NCI-H526 treated with DMSO at 0.1 percent for 48 hours (cell line): ENCODE results near the gene FAM43A.

Experiments
- DNase-seq: peaks from one replicate; lab custom pipeline; 2025; lab: John Stamatoyannopoulos, UW

Gene FAM43A

DNA sequence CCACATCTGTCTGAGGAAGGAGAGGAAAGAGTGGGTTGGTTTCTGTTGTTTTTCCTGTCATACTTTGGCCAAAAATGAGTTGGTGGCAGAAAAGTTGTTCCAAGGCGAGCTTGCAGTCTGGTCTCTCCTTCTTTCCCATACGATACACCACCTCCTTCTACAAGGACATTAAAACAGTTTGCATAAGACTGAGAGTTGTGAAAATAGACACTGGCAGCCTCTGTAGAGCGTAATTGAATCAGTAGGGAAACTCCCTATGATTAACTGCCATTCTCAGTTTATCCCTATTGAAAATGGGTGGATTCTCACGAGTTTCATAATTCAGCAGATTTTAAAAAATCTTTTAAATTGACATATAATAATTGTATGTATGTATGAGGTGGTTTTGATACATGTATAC lies 10.0 kb upstream of the FAM43A start:
- DNase-seq = no peak

DNA sequence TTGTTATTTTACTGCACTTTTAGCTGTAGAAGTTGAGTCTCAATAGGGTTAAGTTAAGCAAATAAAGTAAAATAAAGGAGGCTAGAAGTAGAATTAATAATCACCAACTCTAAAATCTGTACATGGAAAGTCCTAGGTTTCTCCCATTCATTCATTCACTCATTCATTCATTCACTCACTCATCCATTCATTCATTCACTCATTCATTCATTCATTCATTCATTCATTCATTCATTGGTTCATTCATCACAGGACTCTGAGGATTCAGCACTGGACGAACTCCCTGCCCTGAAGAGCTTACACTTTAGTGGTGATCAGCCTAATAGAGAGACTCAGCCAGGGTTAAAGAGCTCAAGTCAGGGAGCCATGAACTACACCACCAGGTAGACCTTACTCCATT lies 9.2 kb upstream of the FAM43A start:
- DNase-seq = no peak

DNA sequence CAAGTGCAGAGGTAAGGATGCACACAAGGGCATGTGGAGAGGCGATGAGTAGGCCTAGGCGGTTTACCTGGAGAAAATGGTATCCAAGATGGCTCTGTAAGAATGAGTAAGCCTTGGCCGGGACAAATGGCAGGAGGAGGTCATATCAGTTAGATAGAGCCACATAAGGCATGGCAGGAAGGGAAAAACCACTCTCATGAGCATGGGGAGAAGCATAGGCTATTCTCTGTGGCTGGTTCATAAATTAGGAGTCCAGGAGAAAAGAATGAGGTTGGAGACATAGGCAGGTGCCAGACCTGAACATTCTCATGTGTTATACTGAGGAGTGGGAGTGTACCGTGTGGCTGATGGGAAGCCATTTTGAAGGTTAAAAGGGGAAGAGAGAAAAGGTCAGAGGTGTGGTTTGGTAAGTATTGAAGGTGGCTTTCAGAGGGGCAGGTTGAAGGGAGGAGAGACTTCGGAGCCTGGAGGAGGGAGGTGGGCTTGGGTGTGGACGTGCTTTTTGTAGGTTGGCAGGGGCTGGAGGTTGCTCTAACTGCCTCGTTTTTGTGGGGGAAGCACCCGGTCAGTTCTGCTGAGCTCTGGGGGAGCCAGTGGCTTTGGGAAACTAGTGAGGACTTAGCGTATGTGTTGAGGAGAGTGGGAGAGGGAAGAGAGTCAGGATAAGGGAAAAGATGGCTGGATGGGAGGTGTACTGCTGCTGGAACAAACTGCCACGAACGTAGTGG lies 4.6 kb upstream of the FAM43A start:
- no peak for DNase-seq

DNA sequence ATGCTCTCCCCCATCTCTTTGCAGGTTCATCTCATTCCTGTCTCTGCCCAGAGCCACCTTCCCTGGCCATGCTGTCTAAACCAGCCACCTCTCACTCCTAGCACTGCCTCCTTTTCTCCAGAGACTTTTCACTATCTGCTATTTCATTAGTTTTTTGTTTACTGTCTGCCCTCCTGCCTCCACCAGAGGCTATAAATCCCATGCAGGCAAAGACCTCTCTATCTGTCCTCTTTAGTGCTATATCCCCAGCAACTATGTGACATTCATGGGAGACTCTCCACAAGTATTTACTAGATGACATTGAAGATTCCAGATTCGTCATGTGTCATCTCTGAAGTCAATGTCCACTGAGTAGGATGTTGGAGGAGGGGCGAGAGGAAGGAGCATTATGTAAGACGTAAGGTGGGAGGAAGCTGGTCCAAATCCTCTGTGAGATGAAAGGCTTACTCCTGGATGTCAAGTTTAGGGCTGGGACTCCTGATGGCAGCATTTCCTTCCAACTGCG lies 3.4 kb upstream of the FAM43A start:
- no peak for DNase-seq

DNA sequence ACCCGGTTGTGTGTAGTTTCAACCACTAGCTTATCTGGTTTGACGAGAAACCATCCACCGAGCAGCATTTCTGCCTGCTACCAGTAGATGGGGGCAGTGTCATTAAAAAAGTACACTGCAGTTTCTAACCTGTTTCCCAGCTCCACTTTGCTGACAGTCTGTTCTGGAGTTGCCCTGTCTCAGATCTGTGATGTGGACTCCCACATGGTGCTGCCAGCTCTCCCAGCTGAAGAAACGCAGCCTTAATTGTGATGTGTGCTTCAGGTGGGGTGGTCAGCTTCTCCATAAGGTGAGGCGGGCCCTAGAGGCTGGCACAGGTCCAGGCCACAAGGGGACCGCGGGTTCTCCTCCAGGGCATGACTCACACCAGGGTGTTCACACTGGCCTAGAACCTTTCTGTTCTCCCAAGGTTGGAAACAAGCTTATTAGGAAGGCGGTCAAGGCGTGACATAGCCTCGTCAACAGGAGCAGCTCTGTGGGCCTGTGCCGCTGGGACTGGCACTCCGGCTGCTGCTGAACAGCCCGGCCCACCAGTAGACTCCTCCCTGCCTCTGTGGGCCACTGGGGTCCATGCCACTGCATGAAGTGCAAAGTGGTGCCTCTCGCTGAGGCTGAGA lies 2.9 kb upstream of the FAM43A start:
- peak; percentile 72 for DNase-seq

DNA sequence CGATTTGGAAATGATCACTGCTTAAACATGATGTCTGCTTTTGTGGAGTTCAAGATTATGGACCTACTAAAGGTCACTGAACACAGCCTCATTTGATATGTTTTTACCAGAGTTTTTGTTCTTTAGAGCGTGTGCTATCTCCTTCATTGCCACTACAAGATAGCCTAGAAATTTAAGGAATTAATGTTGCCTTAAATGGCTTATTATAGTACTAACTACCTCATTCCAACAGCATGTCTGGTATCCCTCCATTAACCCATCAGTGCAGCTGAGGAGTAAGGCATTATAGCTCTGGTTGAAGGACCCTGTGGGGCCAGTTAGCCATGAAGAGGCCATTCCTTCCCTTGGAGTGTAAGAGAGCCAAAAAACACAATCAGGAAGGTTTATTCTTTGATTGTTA lies 2.3 kb upstream of the FAM43A start:
- no peak for DNase-seq

DNA sequence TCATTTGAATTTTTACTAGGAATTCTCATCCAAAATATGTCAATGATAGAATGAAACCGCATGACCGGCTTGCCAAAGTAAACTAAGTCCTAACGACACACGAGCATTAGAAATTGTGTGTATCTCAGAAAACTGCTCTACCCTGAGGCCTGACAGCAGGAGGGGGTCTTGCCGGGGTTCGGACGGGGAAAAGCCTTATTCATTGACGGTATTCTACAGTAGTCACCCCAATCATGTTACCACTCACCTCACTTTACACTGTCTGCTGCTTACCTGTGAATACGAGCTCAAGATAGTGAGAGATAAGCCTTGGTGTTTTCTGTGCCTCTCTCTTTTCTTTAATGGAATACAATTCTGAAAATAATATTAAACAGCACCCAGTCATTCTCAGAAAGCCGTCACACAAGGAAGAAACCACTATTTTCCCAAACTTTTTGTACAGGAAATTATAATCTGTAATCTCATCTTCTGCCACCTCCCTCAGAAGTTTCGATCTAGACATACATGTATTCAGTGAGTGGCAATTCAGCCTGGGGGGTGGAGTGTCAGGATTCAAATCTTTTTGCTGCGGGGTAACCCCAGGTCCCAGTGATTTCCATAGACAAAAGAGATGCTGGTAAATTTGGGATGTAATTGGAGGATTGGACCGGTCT lies 492 bp upstream of the FAM43A start:
- DNase-seq = no peak

DNA sequence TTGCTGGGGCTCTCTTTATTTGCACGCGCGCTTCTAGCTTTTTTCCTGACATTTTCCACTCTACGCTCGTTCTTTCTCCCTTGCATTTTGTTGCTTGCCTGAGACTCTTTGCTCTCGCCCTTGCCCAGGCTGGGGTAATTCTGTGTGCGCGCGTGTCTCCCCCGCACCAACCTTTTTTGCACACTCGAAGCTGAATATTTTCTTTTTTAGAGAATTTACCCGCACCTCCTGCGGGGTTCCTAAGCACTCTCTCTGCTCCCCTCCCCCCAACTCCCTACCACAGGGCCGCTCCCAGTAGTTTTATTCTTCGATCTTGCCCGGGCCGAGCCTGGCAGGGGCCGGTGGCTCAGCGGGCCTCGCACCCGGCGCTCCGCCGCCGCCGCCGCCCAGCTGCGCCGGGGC lies 732 bp downstream of the FAM43A start:
- no peak for DNase-seq

DNA sequence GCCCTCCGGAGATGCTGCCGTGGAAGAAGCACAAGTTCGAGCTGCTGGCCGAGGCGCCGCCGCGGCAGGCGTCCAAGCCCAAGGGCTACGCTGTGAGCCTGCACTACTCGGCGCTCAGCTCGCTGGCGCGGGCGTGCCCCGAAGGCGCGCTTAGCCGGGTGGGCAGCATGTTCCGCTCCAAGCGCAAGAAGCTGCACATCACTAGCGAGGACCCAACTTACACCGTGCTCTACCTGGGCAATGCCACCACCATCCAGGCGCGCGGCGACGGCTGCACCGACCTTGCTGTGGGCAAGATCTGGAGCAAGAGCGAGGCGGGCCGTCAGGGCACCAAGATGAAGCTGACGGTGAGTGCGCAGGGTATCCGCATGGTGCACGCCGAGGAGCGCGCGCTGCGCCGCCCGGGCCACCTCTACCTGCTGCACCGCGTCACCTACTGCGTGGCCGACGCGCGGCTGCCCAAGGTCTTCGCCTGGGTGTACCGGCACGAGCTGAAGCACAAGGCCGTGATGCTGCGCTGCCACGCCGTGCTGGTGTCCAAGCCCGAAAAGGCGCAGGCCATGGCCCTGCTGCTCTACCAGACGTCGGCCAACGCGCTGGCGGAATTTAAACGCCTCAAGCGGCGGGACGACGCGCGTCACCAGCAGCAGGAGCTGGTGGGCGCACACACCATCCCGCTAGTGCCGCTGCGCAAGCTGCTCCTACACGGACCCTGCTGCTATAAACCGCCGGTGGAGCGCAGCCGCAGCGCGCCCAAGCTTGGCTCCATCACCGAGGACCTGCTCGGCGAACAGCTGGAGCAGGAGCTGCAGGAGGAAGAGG lies 1.3 kb downstream of the FAM43A start:
- no peak for DNase-seq

DNA sequence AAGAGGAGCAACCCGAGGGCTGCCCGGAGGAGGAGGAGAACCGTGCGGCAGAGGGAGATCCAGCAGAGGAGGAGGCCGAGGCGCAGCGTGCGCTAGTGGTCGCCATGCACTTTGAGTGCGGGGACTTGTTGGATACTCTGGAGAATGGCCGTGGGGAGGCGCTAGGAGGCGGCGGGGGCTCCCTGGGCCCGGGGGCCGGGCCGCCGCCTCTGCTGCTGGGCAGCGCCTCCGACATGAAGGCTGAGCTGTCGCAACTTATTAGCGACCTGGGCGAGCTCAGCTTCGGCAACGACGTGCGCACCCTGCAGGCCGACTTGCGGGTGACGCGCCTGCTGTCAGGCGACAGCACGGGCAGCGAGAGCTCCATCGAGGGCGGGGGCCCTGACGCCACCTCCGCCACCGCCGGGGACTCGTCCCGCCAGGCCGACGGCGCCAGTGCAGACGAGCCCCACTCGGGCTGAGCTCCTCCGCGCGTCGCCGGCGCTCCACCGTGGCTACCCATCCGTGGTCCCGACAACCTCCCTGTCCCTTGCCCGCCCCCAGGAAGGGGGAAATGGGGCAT lies 2.0 kb downstream of the FAM43A start:
- no peak for DNase-seq

DNA sequence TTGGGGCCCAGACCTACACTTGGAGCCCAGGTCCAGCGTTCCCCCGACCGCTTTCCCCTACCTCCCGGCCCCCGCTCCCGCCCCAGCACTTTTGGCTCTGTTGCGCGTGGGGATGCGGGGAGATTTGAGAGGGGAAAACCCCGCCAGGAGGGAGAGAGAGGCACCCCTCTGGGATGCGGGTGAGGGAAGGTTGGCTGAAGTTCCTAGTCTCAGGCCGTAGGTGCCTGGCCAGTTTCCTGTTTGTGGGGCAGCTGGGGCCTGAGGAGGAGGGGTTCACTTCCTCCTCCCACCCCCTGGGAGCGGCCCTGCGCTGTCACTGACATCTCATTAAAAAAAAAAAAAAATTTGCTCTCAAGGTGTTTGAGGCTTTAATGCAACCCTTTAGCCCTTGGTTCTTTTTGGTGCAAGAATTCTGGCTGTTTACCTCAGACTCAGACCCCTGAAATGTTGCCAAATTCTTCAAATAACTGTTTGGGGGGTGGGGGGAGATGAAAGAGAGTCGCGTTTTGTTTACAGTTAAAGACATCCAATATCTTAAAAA lies 2.6 kb downstream of the FAM43A start:
- DNase-seq = no peak

DNA sequence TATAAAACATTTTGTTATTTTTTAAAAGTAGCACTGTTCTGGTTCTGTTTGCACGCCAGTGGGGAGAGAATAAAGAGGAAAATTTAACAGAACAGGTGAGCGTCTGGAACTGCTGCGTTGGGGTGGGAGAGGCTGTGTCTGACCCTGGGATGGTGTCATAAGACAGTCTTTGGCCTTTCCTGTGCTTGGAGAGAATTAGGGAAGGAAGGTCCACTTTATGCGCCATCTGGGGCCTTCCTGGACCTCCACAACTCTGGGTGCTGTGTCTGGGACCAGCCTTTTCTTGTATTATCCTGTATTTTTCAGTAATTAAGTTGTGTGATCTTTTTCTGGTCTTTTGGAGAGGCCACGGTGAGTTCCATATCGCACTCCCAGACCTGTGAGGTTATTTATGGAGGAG lies 3.3 kb downstream of the FAM43A start:
- no peak for DNase-seq

DNA sequence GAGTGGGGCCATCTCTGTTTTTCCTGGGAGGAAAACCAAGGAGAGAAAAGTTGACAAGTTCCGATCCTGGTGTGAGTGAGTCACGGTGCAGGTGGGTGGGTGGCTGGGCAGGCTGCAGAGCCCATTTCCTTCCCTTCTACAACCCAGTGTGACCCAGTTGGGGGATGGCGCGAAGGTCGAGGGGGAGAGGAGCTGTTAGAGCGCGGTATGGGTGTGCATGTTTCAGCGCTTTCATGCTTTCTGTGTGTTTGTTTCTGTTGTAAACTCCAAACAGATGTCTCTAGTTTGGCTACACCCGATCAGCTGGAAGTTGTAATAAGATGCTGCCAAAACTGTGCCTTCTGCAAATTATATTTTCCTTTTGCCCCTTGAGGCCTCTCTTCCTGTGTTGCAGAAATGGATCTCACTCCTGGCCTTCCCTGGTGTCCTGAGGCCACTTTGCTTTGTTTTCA lies 3.8 kb downstream of the FAM43A start:
- DNase-seq = no peak

DNA sequence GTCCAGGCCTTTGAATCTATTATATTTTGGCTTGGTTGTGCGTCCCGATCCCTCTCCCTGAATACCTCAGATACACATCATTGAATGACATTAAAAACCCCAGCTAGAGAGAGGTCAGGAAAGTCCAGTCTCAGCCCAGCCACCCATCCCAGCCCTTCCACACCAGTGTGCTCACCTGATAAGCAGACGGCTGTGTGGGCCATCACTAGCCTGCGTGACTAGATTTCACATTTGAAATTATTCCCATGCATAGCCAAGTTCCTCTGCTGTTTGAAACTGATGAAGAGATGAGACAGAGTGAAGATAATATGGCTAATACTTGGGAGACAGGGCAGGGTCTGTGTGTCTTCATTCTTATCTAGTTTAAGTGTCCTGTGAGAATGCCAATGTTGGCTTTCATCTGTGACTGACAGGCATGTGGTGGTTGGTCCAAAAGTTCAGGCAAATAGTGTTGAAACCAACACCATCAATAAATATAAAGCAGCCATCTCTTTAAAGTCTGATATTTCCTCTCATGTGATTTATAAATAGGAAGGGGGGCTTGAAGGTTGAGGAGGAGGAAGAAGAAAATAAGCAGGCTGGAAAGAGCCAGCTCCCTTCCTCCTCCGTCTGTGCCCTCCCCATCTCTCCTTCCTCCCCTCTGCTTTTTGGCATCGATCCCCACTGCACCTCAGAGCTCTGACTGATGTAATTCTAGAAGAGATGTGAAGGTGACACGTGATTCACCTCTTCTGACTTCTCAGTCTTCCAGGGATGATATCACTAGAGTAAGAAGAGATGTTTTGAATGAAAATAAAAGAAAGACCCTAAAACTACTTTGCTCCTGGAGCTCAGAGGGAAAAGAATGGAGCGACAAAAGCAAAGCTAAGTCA lies 5.1 kb downstream of the FAM43A start:
- no peak for DNase-seq

DNA sequence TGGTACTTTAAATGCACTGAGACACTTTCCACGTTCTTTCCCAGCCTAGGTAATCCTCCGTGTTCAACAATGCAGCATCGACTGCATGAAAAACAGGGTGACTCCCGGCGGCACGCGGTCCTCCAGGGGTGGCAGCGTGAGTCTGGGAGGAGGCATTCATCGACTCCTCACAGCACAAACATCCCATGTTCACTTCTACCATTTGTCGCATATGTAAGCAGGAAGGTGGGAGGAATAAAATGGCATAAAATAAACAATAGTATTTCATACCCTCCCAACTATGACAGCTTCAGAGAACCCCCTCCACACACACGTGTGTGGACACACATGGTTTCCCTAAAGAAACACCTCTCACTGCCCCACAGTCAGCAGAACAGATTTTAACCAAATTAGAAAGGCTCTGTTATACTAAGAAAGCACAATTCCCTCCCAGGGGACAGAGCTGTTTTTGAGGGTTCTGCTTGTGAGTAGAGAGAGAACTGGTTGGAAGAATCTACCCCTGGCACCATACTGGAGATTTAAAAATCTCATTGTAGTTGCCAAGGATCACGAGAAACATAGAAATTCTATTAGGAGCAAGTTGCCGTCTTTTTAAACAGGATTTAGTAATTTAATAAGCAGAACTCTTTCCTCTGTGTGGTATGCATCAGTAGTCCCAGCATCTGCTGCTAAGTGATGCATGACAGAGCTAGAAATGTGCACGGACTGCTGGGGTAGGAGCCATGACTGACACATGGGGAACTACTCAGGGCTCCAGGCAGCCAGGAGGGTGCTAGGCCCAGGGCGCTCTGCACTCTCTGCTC lies 6.0 kb downstream of the FAM43A start:
- DNase-seq = peak; percentile 80

DNA sequence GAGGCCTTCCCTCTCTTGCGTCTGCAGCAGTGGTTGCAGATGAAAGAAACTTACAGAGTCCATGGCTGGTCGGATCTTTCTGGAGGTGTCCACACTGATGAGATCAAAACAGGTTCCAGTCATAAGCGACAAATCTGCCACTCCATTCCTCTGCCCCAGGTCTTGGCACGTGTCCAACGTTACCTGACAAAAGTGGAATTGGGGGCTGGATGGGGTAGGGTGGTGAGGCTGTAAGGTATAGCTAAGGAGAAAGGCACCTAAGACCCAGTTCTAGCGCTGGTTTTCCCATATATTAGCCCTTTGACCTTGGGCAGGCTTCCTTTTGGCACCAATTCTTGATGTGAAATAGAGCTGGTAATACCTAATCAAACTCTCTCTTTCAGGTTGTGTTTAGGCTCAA lies 11.0 kb downstream of the FAM43A start:
- DNase-seq = no peak

DNA sequence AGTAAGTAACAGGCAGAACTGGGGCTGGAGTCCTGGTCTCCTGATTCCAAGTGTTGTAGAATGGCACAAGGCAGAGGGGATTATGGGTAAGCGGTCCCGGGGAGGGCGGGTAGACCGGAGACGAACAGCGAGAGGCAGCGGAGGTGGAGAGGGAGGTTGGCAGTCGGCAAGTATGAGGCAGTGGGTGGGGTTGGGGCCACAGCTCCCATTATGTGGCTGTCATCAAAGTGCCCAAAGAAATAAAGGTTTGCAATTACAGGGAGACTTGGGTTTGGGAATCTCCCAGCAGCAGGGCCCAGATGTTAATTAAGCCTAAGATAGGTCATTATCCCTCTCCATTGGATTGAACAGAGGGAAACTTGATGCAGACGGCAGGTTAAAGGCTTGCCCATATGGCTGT lies 16.9 kb downstream of the FAM43A start:
- DNase-seq = no peak

DNA sequence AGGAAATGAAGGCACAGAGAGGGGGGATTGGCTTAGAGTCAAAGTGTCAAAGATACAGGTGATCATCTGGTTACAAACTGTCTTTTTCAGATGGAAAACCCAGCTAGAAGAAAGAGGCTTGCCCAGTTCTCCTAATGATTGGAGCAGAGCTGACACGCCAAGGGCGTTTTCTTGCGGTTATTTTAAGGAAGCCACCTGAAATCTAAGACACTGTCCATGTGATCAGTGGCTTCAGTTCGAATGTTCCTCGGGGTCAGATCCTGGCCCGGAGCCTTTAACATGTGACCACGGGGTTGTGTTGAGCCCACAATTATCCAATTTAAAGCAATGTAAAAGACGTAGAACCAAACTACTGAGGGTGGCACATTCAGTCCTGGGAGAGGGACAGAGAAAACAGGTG lies 19.5 kb downstream of the FAM43A start:
- no peak for DNase-seq

DNA sequence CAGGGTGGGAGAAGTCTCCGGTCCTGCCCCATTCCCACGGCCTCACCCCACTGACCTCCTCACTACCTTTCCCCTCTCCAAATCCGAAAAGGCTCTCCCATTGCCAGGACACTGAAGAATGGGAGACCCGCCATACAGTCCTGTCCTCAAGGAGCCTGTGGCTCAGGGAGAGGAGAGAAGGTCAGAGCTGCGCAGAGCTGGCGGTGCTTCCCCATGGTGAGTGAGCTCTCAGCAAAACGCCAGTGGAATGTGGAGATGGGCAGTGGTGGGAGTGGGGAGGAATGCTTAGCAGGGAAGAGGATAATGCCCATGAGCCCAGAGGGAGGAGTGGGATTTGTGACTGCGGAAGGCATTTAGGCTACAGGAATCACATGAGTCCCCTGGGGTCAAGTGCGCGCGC lies 20.1 kb downstream of the FAM43A start:
- no peak for DNase-seq

DNA sequence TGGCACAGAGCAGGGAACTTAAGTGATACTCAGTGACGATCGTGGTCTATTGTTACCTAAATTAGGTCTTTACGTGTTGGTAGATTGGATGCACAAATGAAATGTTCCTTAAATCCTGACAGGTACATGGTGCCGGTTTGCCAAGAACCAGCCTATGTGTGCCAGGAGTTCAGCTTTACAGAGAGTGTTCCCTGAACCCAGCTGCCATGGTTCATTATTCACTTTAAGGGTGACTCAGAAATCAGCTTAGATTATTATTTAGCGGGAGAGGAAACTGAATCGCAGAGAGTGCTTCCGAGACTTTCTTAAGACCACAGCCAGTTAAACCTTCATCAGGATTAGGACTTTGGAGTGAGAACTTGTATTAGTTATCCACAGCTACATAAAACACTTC lies 21.5 kb downstream of the FAM43A start:
- DNase-seq = no peak
